Measurements from ENCODE around the gene HUNK.

DNA sequence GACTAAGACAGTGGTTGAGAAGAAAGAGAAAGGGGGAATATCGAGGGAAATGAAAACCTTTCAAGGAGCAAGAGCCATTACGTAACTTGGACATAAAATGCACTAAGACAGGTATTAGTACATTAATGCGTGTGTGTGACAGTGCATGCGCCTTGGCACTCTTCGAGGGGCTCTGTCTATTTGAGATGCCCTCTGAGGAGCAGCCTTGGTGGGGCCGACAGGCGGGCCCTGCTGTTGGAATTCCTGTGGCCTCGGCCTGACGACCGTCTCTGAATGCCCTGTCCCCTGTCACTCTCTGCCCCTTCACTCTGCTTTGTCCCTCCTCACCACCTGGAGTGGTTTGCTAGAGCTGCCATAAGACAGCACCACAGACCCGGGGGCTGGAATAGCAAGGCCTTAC lies 12.3 kb downstream of the HUNK start:
- TF ChIP-seq NRF1 (IDR thresholded peaks at IDR 0.05; ENCODE audit: low read depth, low read length) (no peak), EZH2 (IDR thresholded peaks at IDR 0.05; ENCODE audit: low read depth, low read length, severe bottlenecking) (no peak), RAD21 (IDR thresholded peaks at IDR 0.05 in 1 of 2, conservative IDR thresholded peaks at IDR 0.05 in 1 of 2; ENCODE audit: low read depth in 2 of 2, low read length in 2 of 2) (no peak), MAFK (IDR thresholded peaks at IDR 0.05; ENCODE audit: low read depth, low read length) (no peak), GTF2F1 (IDR thresholded peaks at IDR 0.05; ENCODE audit: borderline replicate concordance, low read depth, low read length) (no peak), ZNF274 (IDR thresholded peaks at IDR 0.05; ENCODE audit: borderline replicate concordance, extremely low read depth, low read length) (no peak)
- TF ChIP-seq, protein P1, sequence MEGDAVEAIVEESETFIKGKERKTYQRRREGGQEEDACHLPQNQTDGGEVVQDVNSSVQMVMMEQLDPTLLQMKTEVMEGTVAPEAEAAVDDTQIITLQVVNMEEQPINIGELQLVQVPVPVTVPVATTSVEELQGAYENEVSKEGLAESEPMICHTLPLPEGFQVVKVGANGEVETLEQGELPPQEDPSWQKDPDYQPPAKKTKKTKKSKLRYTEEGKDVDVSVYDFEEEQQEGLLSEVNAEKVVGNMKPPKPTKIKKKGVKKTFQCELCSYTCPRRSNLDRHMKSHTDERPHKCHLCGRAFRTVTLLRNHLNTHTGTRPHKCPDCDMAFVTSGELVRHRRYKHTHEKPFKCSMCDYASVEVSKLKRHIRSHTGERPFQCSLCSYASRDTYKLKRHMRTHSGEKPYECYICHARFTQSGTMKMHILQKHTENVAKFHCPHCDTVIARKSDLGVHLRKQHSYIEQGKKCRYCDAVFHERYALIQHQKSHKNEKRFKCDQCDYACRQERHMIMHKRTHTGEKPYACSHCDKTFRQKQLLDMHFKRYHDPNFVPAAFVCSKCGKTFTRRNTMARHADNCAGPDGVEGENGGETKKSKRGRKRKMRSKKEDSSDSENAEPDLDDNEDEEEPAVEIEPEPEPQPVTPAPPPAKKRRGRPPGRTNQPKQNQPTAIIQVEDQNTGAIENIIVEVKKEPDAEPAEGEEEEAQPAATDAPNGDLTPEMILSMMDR (IDR thresholded peaks at IDR 0.05; ENCODE audit: control extremely low read depth in 1 of 3, insufficient read depth in 1 of 3, low read depth in 1 of 3, low read length in 3 of 3), result no peak
